Germinal center (tissue), 1 donor: Measurements from ENCODE around the gene CRYZL1.

ENCODE experiments used
- DNase-seq: peaks from one replicate; pipeline ENCODE4 v3.0.0; 2012; ENCODE audit warnings: mixed read lengths, low spot score

Gene CRYZL1

DNA sequence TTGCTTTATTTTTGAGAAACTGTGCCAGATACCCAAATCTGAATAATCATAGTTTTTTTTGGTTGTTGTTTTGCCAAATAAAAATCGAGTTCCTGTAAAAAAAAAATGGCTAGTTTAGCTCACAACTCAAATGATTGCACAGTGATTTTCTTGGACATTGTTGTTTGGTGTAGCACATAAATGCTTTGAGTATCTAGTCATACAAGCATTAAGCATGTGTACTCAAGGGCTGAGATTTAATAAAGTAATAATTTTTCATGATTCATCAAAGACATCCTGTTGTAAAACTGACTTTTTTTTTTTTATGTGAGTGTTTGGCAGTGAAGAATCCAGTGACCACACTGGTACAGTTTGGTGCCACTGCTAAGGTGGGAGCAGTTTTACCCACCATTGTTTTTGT lies 19.6 kb upstream of the CRYZL1 start:
- DNase-seq, result no peak

DNA sequence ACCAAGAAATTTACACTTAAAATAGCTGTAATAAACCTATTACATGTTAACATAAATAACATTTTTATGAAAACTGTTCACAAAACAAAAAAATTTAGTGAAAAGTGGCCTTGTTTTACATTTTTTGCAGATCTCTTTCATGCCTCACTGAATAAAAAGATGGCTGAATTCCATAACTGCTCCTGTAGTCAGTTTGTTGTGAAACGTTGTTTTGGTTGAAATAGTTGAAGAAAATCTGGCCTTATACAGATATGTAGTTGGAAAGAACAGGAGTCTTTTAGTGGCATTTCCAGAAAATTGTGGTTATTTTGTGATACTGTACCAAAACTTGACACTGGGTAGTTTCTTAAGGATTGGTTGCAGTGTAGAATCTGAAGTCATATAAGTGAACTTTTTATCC lies 18.9 kb upstream of the CRYZL1 start:
- DNase-seq, result no peak

DNA sequence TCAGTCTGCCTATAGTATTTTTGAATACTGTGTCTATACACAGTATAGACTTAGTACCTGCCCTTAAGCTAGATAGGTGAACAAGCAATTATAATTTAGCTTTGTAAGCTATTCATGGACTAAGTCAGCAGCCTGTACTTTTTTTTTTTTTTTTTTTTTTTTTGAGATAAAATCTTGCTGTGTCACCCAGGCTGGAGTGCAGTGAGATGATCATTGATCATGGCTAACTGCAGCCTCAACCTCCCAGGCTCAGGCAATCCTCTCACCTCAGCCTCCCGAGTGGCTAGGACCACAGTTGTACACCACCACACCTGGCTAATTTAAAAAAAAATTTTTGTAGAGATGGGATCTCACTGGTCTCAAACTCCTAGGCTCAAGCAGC lies 18.0 kb upstream of the CRYZL1 start:
- no peak for DNase-seq

DNA sequence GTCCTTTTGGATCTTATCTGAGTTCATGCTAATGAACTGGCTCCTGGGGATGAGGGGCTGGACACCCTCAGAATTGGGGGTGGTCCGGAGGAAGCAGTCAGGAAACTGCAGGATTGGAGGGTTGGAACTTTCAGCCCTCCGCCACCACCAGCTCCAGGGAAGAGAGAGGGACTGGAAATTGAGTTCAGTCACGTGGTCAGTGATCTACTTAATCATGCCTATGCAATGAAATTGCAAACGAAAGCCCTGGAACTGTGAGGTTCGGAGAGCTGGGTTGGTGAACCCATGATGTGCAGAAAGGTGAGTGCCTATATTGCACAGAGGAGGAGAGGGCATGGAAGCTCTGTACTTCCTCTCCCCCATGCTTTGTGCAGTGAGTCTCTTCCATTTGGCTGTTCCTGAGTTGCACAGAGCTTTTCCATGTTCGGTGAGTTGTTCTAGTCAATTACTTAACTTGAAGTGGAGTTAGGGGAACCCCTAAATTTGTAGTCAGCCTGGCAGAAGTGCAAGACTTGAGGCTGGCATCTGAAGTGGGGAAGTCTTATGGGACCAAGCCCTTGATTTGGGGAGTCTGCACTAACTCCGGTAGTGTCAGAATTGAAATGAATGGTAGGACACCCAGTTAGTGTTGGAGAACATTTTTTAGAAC lies 17.5 kb upstream of the CRYZL1 start:
- no peak for DNase-seq

DNA sequence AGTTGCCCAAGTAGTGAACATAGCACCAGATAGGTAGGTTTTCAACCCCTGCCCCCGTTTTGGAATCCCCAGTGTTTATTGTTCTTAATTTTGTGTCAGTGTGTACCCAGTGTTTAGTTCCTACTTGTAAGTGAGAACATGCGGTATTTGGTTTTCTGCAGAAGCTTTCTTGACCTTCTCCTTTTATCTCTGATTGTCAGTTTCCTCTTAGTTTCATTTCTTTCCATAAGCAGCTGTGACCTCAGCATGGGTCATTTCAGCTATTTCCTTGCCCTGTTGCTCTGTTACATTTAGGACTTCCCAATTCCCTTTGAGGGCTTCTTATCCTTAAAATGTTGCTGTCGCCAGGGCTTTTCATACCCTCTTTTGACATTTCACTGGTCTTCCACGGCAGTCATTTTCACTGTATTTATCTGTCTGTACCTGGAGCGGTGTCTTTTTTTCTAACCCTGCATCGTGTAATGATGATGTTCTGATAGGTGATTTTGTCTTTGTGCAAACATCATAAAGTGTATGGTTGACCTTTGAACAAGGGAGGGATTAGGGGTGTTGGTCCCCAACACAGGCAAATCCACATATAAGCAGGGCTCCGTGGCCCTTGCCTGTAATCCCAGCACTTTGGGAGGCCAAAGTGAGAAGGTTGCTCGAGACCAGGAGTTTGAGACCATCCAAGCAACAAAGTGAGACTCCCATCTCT lies 15.7 kb upstream of the CRYZL1 start:
- no peak for DNase-seq

DNA sequence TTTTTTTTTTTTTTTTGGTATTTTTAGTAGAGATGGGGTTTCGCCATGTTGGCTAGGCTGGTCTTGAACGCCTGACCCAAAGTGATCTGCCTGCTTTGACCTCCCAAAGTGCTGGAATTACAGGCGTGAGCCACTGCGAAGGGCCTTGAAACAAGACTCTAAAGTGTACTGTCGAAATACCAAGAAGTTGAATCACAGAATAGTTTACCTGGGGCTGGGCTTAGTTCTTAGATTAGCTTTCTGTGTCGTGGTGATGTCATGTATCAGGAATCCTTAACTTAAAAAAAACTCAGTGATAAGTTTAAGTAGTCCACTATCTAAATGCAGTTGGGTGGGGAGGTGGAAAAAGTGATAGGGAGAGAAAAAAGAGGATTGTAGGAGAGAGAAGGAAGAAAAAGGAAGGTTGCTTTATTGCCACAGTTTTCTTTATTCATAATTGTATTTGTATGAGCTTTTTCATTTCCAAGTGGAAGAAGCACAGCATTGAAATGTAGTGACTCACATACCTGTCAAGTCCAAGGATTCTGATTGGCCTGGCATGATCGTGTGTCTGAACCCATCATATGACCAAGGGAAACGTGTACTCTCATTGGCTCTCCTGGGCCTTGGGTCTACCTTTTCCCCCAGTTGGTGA lies 14.2 kb upstream of the CRYZL1 start:
- DNase-seq, result no peak

DNA sequence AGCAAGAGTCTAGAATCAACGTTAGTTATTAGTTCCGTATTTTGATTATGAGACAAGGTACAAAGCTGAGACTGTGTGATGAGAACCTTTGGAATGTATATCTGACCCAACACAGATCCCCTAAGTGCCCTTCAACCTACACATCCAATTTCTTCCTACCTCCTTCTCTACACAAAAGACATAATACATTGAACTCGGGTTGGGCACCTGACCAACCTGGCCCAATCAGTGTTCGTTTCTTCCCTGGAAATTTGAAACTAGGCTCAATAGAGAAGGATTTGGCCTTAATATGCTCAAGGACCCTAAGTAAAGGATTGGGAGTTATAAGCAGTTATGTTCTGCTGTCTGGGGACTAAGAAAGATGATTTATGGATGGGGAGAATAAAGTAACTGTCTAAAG lies 12.9 kb upstream of the CRYZL1 start:
- DNase-seq, result no peak

DNA sequence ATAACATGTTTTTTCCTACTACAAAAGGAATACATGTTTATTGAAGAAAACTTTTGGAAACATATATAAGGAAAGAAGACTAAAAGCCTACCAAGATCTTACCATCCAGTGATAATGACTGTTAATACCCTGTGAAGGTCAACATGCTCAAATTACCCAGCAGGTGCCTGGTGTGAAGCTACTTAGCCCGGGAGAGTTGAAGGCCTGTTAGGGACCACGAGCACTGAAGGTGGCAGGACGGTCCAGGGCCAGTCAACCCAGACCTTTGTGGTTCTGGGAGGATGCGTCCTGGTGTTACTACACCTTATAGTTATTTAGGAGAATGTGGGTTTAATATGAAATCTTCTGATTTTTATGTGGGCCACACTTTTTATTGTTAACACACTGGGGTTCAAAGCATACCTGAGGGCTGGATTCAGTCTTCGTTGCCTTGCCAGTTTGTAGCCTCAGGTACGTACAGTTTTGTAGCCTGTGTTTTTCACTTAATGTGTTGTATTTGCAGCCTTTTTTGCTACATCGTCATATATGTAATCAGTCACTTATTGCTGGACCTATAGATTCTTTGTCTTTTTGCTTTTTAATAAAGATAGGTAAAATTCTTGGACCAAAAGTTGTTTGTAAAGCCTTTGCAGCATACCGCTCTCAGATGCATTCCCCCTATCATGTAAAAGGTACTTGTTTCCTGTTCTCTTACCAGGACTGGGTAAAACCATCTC lies 10.6 kb upstream of the CRYZL1 start:
- DNase-seq, result no peak

DNA sequence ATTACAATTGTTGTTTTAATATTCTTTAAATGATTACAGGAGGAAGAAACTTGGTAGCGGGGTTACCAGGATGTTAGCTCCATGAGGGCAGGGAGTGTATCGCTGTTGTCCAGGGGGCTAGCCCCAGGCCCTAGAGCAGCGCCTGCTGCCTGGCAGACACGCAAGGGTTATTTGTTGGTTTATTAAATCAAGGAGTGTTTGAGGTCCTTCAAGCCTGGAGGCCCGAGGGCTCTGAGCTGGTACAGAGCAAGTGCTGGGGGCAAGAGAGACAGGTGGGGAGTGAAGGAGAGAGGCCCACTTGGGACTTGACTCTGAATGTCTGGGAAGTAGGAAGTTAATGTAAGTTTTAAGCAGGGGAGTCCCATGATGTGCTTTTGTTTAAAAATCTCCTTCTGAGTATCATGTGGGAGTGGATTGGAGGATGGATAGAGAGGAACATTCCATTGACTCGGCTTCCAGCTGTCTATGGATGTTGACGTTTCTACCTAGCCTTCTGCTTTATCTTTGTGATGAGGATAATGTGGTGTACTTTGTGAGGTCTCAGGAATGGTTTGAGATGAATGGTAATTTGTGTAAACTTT lies 9.5 kb upstream of the CRYZL1 start:
- no peak for DNase-seq

DNA sequence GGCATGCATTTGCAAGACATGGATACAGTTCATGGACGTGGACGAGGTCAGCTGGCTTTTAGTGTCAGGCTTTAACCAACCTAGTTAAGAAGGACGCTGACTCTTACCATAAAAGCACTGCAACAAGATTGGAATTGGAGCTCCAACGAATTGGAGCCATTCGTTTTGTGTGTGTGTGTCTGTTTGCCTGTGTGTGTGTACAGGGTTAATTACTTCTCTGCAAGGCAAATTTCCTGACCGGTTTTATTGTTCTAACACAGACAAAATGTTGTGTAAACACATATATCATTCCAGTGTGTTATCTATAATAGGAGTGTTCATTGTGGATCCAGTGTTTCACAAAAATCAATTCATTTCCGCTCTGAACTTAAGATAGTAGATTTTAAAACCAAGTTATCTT lies 8.7 kb upstream of the CRYZL1 start:
- DNase-seq, result no peak

DNA sequence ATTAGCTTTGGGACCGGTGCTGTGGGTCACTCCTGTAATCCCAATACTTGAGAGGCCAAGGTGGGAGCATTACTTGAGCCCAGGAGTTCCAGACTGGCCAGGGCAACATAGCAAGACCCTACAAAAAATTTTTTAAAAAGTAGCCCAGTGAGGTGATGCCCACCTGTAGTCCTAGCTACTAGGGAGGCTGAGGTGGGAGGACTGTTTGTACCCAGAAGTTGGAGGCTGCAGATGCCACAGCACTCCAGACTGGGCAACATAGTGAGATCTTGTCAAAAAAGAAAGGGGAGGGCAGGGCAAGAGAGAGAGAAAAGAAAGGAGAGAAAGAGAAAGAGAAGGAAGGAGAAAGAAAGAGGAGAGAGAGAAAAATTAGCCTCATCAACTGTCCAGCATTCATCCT lies 7.0 kb upstream of the CRYZL1 start:
- DNase-seq, result no peak

DNA sequence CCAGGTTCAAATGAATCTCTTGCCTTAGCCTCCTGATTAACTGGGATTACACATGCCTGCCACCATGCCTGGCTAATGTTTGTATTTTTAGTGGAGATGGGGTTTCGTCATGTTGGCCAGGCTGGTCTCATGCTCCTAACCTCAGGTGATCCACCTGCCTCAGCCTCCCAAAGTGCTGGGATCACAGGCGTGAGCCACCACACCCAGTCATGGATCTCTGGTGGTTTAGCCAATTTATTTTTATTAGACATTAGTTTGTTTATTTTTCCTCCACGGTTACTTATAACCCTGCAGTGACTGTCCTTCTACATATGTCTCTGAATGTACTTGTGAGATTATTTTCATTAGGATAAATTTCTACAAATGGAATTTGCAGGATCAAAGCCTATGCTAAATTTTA lies 6.0 kb upstream of the CRYZL1 start:
- no peak for DNase-seq

DNA sequence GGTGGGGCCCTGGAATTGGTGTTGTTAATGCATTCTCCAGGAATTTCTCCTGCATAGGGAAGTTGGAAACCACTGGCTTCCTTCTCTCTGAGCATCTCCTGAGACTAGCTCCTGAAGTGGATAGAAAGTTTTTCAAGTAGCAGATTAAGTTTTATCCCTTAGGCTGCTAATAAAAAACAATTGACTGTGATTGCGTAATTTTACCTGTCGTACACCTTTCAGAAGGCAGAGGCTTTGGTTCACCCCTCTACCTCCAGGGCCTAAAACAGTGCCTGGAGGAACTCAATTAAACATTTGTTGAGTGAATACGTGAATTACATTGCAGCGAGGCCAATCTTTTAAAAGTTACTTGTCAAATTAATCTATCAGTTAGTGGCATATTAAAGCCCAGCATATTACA lies 4.2 kb upstream of the CRYZL1 start:
- DNase-seq, result no peak

DNA sequence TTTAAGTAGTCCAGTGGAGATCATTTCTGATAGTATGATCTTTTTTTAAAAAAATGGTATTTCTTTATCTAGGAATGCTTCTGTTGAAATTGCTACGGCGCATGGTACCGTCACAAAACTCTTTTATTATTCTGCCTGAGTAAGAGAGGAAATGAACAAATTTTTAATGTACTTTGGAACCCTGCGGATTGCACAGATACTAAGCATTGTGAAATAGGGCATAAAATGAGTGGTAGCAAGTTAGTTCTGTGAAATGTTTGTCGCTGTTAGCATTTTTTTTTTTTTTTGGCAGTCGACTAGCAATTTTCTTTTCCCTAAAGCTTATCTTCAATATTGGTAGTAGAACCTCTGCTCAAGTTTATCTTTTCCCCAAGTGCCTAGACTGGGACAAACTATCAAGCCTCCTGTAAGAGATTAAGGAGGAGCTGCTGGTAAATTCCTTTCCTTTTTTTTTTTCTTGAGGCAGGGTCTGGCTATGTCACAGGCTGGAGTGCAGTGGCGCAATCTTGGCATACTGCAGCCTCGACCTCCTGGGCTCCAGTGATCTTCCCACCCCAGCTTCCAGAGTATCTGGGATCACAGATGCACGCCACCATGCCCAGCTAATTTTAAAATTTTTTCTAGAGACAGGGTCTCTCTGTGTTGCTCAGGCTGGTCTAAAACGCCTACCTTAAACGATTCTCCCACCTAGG lies 3.0 kb upstream of the CRYZL1 start:
- no peak for DNase-seq

DNA sequence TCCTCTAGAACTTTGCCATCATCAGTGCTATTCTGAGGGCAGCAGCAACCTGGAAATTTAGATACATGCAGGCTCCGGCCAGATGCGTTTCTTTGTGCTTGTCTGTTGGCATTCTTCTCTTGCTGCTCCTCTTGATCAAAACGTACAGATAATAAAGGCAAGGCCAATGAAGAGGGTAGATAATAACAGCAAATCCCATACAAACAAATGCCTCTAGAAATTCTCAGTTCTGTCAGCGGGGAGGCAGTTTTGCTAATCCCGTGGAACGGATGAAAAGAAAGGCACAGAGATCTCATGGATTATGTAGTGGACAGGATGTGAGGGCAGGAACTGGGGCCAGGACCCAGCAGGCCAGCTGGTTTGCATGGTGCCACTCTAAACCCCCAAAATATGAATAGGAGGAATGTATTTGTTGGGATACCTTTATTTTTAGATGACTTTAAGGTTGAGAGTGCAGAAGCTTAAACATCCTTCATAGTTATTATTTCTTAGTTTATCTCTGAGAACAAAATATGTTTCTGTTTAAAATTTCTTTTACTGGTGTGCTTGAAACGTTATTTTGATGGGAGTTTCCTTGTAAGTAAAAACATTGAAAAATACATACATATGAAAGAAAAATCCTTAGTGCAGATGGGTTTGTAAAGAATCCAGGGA lies 2.2 kb upstream of the CRYZL1 start:
- no peak for DNase-seq

DNA sequence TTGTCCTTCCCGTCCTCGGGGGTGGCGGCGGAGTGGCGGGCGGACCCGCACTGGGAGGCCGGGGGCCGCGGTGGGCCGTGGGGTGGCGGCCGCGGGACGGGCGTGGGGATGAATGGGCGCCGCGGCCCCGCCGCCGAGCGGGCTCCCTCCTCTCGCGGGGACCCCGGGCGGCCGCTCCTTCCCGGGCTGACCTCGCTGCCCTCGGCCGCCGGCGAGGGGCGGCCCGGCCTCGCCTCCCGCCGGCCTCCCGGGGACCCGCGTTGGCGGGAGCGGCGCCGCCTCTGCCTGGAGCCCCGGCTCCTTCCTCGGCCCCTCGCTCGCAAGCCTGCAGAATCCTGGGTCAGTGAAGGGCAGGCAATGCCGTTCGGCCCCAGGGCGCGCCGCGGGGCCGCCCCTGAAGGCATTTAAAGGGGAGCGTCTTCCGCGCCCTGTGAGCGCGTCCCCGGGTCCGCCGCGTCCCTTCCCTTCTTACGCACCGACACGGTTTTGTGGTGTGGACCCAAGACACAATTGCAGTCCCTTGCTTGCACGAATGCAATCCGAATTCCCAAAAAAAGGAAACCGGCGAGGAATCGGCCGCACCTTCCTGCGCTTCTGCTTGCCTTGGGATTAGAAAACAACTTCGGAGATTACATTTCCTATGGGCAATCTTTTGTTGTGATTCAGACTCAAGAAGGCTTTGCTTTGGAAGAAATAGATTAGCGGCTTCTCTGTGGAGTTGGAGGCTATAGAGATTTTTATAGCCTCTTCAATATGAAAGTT lies 1.5 kb upstream of the CRYZL1 start:
- DNase-seq, result peak; percentile 16

DNA sequence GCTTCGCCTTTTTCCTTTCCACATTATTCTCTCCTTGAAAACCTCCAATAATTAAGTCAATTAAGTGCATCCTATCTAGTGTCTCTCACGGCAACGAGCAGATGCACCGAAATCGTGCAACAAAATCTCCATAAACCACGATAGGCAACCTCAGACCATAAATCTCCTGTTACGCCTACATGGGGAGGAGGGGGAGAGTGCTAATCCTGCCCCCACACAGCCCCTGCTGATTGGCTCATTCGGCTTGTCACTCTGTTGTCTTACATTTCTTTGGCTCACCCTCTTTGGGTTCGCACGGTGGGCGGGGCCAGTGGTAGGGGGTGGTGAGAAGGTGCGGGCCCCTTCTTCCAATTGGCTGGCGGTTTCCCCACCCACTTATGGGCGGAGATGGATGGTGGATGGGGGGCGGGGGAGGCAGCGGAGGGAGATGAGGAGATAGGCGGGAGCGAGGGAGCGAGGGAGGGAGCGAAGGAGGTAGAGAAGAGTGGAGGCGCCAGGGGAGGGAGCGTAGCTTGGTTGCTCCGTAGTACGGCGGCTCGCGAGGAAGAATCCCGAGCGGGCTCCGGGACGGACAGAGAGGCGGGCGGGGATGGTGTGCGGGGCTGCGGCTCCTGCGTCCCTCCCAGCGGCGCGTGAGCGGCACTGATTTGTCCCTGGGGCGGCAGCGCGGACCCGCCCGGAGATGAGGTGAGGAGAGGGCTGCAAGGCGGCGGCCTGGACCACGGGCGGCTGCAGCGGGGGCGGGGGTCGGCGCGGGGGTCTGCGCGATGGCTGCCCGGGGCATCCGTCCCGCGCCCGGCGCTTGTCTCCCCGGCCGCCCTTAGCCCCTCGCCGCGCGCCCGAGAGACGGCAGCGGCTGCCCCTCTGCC lies 720 bp upstream of the CRYZL1 start, which contains the start of gene ITSN1:
ITSN1 (plus strand) TSS at position 475 of the 869 bp plus-strand sequence. CDS start 76,328 bp downstream, outside the sequence.
- DNase-seq, result peak; percentile 99

DNA sequence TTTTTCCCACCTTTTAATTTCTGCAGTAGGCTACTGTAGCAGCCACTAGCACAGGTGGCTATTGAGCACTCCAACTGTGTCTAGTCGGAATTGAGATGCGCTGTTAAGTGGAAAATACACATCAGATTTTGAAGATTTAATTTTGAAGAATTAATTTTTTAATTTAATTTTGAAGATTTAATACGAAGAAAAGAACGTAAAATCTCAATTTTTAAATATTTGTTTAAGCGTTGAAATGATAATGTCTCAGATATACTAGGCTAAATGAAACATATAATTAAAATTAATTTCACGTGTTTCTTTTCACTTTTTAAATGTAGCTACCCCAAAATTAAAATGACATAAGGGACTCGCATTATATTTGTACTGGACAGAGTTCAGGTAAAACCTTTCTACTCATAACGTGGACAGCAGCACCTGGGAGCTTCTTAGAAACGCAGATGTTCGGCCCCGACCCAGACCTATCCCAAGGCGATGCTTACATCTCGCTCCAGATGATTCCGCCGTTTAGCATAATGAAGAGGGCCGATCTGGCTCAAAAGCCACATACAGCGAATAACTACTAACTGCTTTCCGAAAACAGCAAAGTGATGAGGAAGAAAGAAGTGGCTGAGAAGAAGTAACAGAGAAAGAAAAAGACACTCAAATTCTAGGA lies 717 bp downstream of the CRYZL1 start:
- peak; percentile 16 for DNase-seq

DNA sequence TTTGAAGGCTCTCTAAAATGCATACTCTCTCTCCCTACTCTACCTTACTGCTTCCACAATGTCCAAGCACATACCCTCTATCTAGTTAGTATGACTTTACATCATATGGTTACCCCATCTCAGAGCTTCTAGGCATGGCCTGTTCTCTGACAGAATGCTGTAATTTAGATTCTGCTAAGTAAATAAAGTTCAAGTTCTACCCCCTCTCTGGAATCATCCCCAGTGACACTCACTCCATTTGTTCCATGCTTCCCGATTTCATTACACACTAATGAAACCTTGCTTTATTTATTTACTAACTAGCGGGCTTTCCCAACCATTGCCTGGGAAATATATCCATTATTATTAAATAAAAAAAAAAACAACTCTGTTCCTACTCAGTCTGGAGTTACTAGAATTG lies 7.3 kb downstream of the CRYZL1 start:
- no peak for DNase-seq
